ENCODE measurements around the gene PRMT6. TPM values are rescaled to one million over a fixed set of nuclear protein-coding genes. Genes with fewer than 3 reads are reported as not detected.
"Not testable (repeated sequence)": the region's sequence is repeated elsewhere in the genome, so short reads cannot be mapped to it uniquely, and the experiment has no call there.

The PRMT6 gene
- polyA plus RNA-seq, 3 donors = 1.8 to 16.2 (median 14.7) TPM

DNA sequence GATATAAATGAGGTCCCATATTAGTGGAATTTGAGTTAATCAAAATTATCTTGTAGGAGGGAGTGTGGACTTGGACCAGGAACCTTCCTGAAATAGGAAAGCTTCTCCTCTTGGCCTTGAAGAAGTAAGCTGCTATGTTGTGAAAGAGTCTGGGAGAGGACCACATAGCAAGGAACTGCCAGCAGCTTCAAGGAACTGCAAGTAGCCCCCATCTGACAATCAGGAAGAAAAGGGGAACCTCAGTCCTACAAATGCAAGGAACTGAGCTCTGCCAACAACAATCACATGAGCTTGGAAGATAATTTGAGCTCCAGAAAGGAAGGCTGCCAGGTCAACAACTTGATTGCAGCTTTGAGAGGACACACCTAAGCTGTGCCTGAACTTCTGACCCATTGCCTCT lies 8.2 kb upstream of the PRMT6 start:
- Histone ChIP-seq H3K9me3 (replicated peaks in 1 of 2; ENCODE audit: control insufficient read depth in 1 of 2, insufficient read depth in 1 of 2, low read length in 2 of 2) (peaks cover 0 to 4% of the 10 kb centered on the region in 2 donors), H3K36me3 (replicated peaks in 1 of 2; ENCODE audit: control insufficient read depth in 1 of 2, insufficient read depth in 2 of 2, low read length in 2 of 2) (no peaks in the 10 kb centered on the region), H3K27ac (ENCODE audit: low read depth in 1 of 2, low read length in 2 of 2) (no peak overlapping the region), H2AFZ (ENCODE audit: insufficient read depth, low read depth, low read length, poor library complexity, severe bottlenecking) (no peak overlapping the region), H3K4me2 (replicated peaks; ENCODE audit: extremely low read depth, low read length, poor library complexity, severe bottlenecking) (no peak overlapping the region), H4K20me1 (ENCODE audit: insufficient read depth, low read length) (no peaks in the 10 kb centered on the region), H3K79me2 (ENCODE audit: insufficient read depth, low read length) (no peaks in the 10 kb centered on the region), H3K4me1 (ENCODE audit: control insufficient read depth in 1 of 2, insufficient read depth in 2 of 2, low read length in 2 of 2) (no peaks in the 10 kb centered on the region), H3K27me3 (ENCODE audit: control insufficient read depth in 2 of 2, insufficient read depth in 2 of 2, low read length in 2 of 2) (no peaks in the 10 kb centered on the region), H3K4me3 (replicated peaks in 1 of 3; ENCODE audit: low read depth in 2 of 3, low read length in 3 of 3) (no peak overlapping the region), H3K9ac (ENCODE audit: insufficient read depth, low read length, poor library complexity, severe bottlenecking) (no peak overlapping the region)
- intact Hi-C loops (cut with micrococcal nuclease) = no loop called here
- DNase-seq = peak in 1 of 3 donors; percentile 4
- TF ChIP-seq CTCF (IDR thresholded peaks at IDR 0.05) = no peak
- H3K36me3 Mint-ChIP-seq = no peaks in the 10 kb centered on the region
- H3K4me3 Mint-ChIP-seq = no peak overlapping the region
- H3K9me3 Mint-ChIP-seq = peaks cover 2 to 14% (median 4%) of the 10 kb centered on the region in 7 donors
- peaks cover 2% of the 10 kb centered on the region for H3K4me1 Mint-ChIP-seq
- peaks cover 0 to 2% (median 2%) of the 10 kb centered on the region in 3 donors for H3K27me3 Mint-ChIP-seq (ENCODE audit: low read depth in 3 of 3)
- no peak overlapping the region for H3K27ac Mint-ChIP-seq

DNA sequence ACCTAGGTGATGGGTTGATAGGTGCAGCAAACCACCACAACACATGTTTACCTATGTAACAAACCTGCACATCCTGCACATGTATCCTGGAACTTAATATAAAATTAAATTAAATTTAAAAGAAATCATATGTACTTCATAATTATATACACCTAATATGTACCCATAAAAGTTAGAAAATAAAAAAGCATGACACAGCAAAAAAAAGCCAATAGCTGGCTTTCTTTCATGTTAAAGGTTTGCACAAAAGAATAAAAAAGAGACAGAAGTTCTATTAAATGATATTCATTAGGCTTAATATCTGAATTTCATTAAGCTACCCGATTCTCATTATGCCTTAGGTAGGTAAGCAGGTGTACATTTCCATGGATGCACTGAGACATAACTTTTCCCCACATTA lies 5.2 kb upstream of the PRMT6 start:
- no peak overlapping the region for H3K9ac ChIP-seq (ENCODE audit: insufficient read depth, low read length, poor library complexity, severe bottlenecking)
- no peak overlapping the region for H2AFZ ChIP-seq (ENCODE audit: insufficient read depth, low read depth, low read length, poor library complexity, severe bottlenecking)
- intact Hi-C loops (cut with micrococcal nuclease) = no loop called here
- H3K27me3 Mint-ChIP-seq (ENCODE audit: low read depth in 3 of 3) = peaks cover 0 to 3% (median 2%) of the 10 kb centered on the region in 3 donors
- H4K20me1 ChIP-seq (ENCODE audit: insufficient read depth, low read length) = no peaks in the 10 kb centered on the region
- H3K79me2 ChIP-seq (ENCODE audit: insufficient read depth, low read length) = no peaks in the 10 kb centered on the region
- no peaks in the 10 kb centered on the region for H3K27me3 ChIP-seq (ENCODE audit: control insufficient read depth in 2 of 2, insufficient read depth in 2 of 2, low read length in 2 of 2)
- peaks cover 1 to 11% (median 4%) of the 10 kb centered on the region in 7 donors for H3K9me3 Mint-ChIP-seq
- no peak overlapping the region for H3K27ac ChIP-seq (ENCODE audit: low read depth in 1 of 2, low read length in 2 of 2)
- no peaks in the 10 kb centered on the region for H3K36me3 Mint-ChIP-seq
- peaks cover 0 to 3% of the 10 kb centered on the region in 2 donors for H3K4me1 ChIP-seq (ENCODE audit: control insufficient read depth in 1 of 2, insufficient read depth in 2 of 2, low read length in 2 of 2)
- TF ChIP-seq CTCF (IDR thresholded peaks at IDR 0.05) = no peak
- H3K27ac Mint-ChIP-seq = no peak overlapping the region
- H3K4me2 ChIP-seq (replicated peaks; ENCODE audit: extremely low read depth, low read length, poor library complexity, severe bottlenecking) = no peak overlapping the region
- no CpG with 5 or more reads among the region's 1 CpG for WGBS (ENCODE audit: insufficient coverage)
- H3K9me3 ChIP-seq (replicated peaks in 1 of 2; ENCODE audit: control insufficient read depth in 1 of 2, insufficient read depth in 1 of 2, low read length in 2 of 2) = no peaks in the 10 kb centered on the region
- H3K4me1 Mint-ChIP-seq = peaks cover 5% of the 10 kb centered on the region
- no peak for DNase-seq
- no peak overlapping the region for H3K4me3 Mint-ChIP-seq
- H3K36me3 ChIP-seq (replicated peaks in 1 of 2; ENCODE audit: control insufficient read depth in 1 of 2, insufficient read depth in 2 of 2, low read length in 2 of 2) = no peaks in the 10 kb centered on the region
- H3K4me3 ChIP-seq (replicated peaks in 1 of 3; ENCODE audit: low read depth in 2 of 3, low read length in 3 of 3) = no peak overlapping the region

GRCh38 chr1:107055919-107056425 lies 502 bp upstream of the PRMT6 start:
- Mint-ChIP-seq H3K4me1 (peaks cover 23% of the 10 kb centered on the region), H3K4me3 (peak overlapping the region; percentile 95 to 99), H3K27ac (peak overlapping the region in 5 of 7 donors; percentile 48 to 90 (median 82))
- DNase-seq; H3K79me2 ChIP-seq (ENCODE audit: insufficient read depth, low read length); H3K27me3 Mint-ChIP-seq (ENCODE audit: low read depth in 3 of 3); H4K20me1 ChIP-seq (ENCODE audit: insufficient read depth, low read length); H3K36me3 Mint-ChIP-seq; H3K27me3 ChIP-seq (ENCODE audit: control insufficient read depth in 2 of 2, insufficient read depth in 2 of 2, low read length in 2 of 2); H3K9me3 Mint-ChIP-seq; H3K9me3 ChIP-seq (replicated peaks in 1 of 2; ENCODE audit: control insufficient read depth in 1 of 2, insufficient read depth in 1 of 2, low read length in 2 of 2); intact Hi-C loops (cut with micrococcal nuclease); H3K36me3 ChIP-seq (replicated peaks in 1 of 2; ENCODE audit: control insufficient read depth in 1 of 2, insufficient read depth in 2 of 2, low read length in 2 of 2): not testable (repeated sequence)
- Histone ChIP-seq H2AFZ (ENCODE audit: insufficient read depth, low read depth, low read length, poor library complexity, severe bottlenecking) (peak overlapping the region; percentile 95), H3K4me3 (replicated peaks in 1 of 3; ENCODE audit: low read depth in 2 of 3, low read length in 3 of 3) (peak overlapping the region; percentile 67 to 98 (median 93)), H3K4me1 (ENCODE audit: control insufficient read depth in 1 of 2, insufficient read depth in 2 of 2, low read length in 2 of 2) (peaks cover 15% of the 10 kb centered on the region in 2 donors), H3K4me2 (replicated peaks; ENCODE audit: extremely low read depth, low read length, poor library complexity, severe bottlenecking) (peak overlapping the region; percentile 91), H3K27ac (ENCODE audit: low read depth in 1 of 2, low read length in 2 of 2) (peak overlapping the region in 1 of 2 donors; percentile 70), H3K9ac (ENCODE audit: insufficient read depth, low read length, poor library complexity, severe bottlenecking) (peak overlapping the region; percentile 78)
- WGBS (ENCODE audit: insufficient coverage) = 93% methylated on average over 16 of the region's 24 CpGs

Data from CD14-positive monocyte (primary cell).